GM19468 (cell line): ENCODE results near the gene MAGI2.
"Not testable (repeated sequence)": the region's sequence is repeated elsewhere in the genome, so short reads cannot be mapped to it uniquely, and the experiment has no call there.

ENCODE experiments used
- ATAC-seq: cut with Tn5 transposase; IDR thresholded peaks from one replicate; pipeline ENCODE4 v1.9.1; 2021; ENCODE audit warnings: mild to moderate bottlenecking, moderate library complexity, moderate number of reproducible peaks; ENCODE audit not compliant: unreplicated experiment; ENCODE audit errors: extremely low read depth

Gene MAGI2

DNA sequence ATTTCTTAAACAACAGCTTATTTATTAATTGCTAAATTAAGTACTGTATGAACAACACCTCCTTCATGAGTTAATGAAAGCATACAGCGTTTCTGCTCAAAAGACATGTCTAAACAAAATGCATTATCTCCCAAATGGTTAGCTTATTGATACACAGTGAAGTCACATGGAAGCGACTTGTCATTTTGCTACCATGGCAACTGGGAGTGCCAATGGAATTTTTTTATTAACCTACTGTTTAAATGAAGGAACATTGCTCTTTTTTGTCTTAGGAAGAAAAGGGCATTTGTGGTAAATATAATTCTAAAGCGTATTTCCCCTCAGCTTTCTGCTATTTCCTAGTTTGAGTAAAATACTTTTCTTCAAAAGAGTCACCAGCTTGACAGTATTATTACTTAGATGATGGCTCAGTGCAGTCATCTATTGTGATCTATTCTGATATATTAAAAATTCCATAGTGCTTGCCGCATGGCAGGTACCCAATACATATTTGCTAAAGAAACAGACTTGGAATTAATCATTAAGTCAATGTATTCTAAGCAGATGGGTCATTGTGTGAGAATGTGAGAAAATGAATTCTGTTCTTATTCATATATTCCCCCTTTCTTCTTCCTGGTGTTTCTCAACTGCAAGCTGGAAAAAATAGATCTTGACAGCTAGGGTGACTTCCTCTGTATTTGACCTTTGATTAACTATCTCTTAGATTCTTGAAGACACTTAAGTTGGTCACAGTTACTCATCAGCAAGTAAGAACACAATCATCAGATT lies 818.3 kb downstream of the MAGI2 start:
- ATAC-seq: no peak

- no peak for ATAC-seq
Observed at GRCh38 chr7:78634093-78634492, 819.4 kb downstream of the MAGI2 start.

- ATAC-seq: no peak
Observed at GRCh38 chr7:78620920-78621319, 832.5 kb downstream of the MAGI2 start.

GRCh38 chr7:78616539-78616938 lies 836.9 kb downstream of the MAGI2 start:
- no peak for ATAC-seq

DNA sequence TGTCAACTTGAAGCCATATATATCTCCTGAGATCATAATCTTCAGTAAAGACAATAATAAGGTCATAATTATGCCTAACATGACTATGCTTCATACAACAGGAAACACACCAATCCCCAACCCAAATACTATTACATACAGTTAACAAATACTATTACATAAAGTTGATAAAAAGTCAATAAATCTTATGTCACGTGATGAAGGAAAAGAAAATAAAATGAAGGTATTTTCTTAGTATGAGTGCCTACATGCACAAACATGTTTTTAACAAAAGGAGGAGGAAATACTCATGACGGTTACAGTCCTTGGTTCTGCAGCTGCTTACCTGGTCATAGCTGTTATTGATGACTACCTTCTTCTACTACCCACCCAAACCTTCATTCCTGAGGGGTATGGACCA lies 844.2 kb downstream of the MAGI2 start:
- no peak for ATAC-seq

DNA sequence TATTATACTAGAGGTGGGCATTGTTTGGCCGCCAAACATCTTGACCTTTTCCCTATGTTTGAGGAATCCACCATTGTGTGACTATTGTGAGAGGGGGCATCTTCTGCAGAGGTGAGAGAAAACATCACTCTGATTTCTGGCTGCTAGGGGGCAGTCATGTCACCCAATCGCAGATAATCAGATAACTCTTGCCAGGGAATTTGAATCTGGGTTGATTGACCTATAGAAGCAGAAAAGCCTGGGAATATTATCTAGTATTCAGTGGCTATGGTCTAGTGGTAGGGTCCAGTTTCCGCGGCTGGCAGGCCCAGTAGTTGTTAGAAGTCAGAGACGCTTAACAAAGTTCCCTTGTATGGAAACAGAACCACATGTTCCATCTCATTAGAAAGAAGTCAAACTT lies 846.4 kb downstream of the MAGI2 start:
- ATAC-seq: no peak

DNA sequence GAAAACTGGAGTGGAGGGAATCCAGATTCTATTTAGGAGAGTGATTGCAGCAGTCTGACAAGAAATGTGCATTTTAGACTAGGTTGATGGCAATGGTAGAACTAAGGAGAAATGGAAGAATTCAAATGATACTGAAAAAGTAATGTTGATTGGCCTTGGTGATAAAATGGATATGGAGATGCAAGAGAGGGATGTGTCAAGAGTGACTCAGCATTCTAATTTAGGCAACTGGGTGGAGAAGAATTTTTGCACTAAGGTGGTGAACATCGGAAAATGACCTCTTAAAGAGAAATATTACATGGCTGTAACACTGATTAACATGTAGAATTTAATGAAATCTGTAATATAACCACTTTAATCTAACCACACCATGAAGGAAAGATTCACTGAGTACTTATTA lies 848.3 kb downstream of the MAGI2 start:
- no peak for ATAC-seq

GRCh38 chr7:78601728-78602127 lies 851.7 kb downstream of the MAGI2 start:
- ATAC-seq: no peak

DNA sequence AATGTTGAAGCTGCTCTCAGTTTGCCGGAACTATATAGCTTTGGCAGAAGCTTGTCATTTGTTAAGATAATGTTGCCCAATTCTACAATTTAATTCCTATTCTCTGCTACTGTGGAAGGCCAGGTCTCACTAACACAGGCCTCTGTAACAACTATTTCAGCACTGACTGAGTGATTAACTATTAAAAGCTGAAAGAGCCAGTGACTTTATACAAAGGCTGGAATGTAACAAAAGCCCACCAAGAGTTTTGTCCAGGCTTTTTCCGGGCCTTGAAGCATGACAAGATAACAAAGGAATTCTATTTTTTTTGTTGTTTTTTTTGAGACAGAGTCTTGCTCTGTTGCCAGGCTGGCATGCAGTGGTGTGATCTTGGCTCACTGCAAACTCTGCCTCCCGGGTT lies 859.3 kb downstream of the MAGI2 start:
- no peak for ATAC-seq

- no peak for ATAC-seq
Observed at GRCh38 chr7:78588393-78588792, 865.1 kb downstream of the MAGI2 start.

DNA sequence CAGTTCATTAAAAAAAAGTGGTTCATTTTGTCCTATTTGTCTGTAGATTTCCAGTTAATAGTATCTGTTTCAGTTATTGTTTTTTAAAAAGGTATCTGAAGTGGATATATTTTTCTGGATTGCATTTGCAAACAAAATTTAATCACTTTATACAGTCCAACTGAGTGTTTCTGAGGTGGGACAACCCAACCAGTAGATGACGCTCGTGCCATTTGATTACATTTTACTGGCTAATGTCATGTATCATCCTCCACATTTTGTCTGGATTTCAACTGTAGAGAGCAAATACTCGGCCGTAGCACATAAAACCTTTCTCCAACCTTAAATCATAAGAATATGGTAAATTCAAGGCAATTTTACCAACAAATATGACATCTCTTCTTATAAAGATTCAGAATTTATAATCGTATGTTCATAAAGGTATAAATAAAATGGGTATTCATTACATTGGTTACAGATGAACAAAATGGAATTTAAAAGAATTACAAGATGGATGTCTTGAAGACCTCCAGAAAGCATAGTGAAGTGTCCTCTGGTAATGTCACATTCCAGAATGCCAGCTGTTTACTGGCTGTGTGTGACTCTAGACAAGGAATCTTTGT lies 865.9 kb downstream of the MAGI2 start:
- ATAC-seq: no peak

- no peak for ATAC-seq
Observed at GRCh38 chr7:78585980-78586379, 867.5 kb downstream of the MAGI2 start.

- ATAC-seq: no peak
Observed at GRCh38 chr7:78578686-78579085, 874.8 kb downstream of the MAGI2 start.

DNA sequence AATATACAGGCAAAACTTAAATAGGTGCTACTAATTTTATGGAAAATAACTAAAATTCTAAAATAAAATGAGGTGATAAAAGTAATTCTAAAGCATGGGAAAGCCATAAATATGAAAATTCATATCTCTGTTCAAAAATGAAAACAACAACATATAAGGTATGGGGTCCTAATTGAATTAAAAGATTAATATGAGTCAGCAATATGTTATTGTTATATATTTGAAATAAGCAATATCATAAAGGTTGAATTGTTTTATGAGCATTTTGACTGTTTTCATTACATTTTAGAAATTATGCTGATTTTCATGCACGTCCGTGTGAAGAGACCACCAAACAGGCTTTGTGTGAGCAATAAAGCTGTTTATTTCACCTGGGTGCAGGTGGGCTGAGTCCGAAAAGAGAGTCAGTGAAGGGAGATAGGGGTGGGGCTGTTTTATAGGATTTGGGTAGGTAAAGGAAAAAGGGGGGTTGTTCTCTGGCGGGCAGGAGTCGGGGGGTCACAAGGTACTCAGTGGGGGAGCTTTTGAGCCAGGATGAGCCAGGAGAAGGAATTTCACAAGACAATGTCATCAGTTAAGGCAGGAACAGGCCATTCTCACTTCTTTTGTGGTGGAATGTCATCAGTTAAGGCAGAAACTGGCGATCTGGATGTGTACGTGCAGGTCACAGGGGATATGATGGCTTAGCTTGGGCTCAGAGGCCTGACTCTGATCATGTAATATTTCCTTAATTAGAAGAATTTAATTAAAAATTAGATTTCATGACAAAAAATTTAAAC lies 876.1 kb downstream of the MAGI2 start:
- not testable (repeated sequence) for ATAC-seq

DNA sequence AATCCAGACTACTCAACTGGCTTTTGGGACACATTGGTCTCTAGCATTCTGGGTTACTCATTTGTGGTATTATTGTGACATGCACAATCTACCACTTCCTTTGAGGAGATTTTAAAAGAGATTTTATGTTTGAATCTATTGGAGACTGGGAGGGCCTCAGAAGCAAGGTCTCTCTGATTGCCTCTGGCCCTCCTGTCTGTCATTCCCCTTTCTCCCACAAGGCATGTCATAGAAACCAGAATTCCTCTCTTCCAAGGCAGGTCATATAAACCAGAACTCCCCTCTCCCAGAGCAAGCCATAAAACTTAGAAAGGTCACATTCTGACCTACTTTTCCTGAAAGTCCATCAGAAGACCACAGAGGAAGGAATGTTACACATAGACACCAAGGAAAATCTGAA lies 877.2 kb downstream of the MAGI2 start:
- ATAC-seq: no peak

DNA sequence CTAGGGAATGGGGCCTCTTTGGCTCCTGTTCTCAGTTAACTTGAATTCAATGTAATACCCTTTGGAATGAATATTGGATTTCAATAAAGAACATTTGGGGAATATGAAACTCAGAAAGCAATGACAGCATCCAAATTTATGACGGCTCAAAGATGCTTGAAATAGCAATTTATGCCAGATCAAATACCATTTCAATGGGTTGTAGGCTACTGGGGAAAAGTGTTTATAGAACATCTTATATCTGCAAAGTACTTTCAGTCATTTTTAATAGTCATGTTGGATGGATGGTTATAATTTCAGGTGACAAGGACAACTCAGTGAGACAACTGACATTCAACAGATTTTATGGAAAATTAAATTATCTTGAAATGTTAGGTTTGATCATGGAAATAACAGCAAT lies 882.2 kb downstream of the MAGI2 start:
- ATAC-seq: no peak

GRCh38 chr7:78568690-78569089 lies 884.8 kb downstream of the MAGI2 start:
- no peak for ATAC-seq

GRCh38 chr7:78567836-78568235 lies 885.6 kb downstream of the MAGI2 start:
- ATAC-seq: no peak

GRCh38 chr7:78565784-78566183 lies 887.7 kb downstream of the MAGI2 start:
- no peak for ATAC-seq

- no peak for ATAC-seq
Observed at GRCh38 chr7:78563191-78563590, 890.3 kb downstream of the MAGI2 start.

DNA sequence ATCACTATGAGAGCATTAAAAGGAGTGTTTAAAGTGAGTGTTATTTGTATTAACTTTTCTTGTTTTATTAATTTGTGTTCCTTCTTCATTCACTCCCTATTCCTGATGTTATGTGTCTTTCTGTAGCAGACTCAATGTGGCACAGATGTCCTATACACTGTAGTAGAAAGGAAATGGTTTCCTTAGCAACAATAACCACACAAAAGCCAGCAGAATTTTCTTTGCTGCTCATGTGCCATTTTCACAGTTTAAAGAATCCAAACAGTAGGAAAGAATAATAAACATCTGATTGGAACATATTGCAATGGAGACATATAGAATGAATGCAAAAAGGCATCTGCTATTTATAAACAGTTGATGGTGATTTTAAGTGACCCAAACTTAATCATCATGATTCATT lies 891.3 kb downstream of the MAGI2 start:
- ATAC-seq: no peak
